Endothelial cell of umbilical vein (primary cell): ENCODE measurements around the gene CNOT6. TPM values are rescaled to one million over a fixed set of nuclear protein-coding genes. Genes with fewer than 3 reads are reported as not detected.

Experiments used
- BruUV-seq: library from RNA; stranded (reverse); fragments of 400-500 nt; replicated peaks from 2 replicates; lab custom pipeline; 2021; lab: Mats Ljungman, UMichigan
- CTCF ChIA-PET: fragments of 300-600, 350-600 bp; sonication (Branson Sonifier 250); formaldehyde crosslinking; loops from one replicate; lab custom pipeline; 2021; ENCODE audit warnings: antibody characterized with exemption, inconsistent platforms; lab: Charles Lee
- POLR2A ChIA-PET: fragments of 300-600, 350-600 bp; sonication (Branson Sonifier 250); formaldehyde crosslinking; loops from one replicate; lab custom pipeline; 2021; ENCODE audit warnings: antibody characterized with exemption, inconsistent platforms; lab: Charles Lee
- DNase-seq: peaks from one replicate; pipeline ENCODE4 v3.0.0-alpha.2; 2011; ENCODE audit warnings: low read depth, low spot score
- FAIRE-seq: peaks from 2 replicates; lab custom pipeline; 2011; peaks lifted over from hg19 to GRCh38; lab: Jason Lieb, UNC
- H2AFZ ChIP-seq: 2 replicates; pipeline ENCODE4 v1.6.0; 2012; ENCODE audit warnings: low read depth, low read length, control low read depth, inconsistent platforms
- H3K27ac ChIP-seq: 2 replicates; pipeline ENCODE4 v1.5.1; 2011; ENCODE audit warnings: low read depth, mild to moderate bottlenecking, control low read depth, low read length, moderate library complexity; ENCODE audit not compliant: insufficient read depth
- H3K27me3 ChIP-seq, 2 experiments: 2 replicates each; pipeline versions ENCODE4 v1.6.0 to v1.6.1; 2011; ENCODE audit warnings: low read length in 2 of 2, mixed read lengths in 1 of 2; ENCODE audit not compliant: control insufficient read depth in 2 of 2, insufficient read depth in 2 of 2
- H3K36me3 ChIP-seq, 2 experiments: 2 replicates in 1 of 2; 3 replicates in 1 of 2; pipeline ENCODE4 v1.5.1; 2011; ENCODE audit warnings: low read length in 2 of 2, mild to moderate bottlenecking in 1 of 2, moderate library complexity in 1 of 2; ENCODE audit not compliant: control insufficient read depth in 2 of 2, insufficient read depth in 2 of 2; ENCODE audit errors: extremely low read depth in 1 of 2
- H3K4me1 ChIP-seq: 3 replicates; pipeline ENCODE4 v1.5.1; 2011; ENCODE audit warnings: mild to moderate bottlenecking, low read length; ENCODE audit not compliant: control insufficient read depth, insufficient read depth; ENCODE audit errors: extremely low read depth
- H3K4me2 ChIP-seq: 2 replicates; pipeline ENCODE4 v1.6.1; 2011; ENCODE audit warnings: low read length, control low read depth, mixed read lengths; ENCODE audit not compliant: insufficient read depth
- H3K4me3 ChIP-seq, 3 experiments: fragments of 200-600 bp in 1 of 3; sonication (generic), shearing (Covaris generic) in 1 of 3; replicated peaks in 1 of 3; 2 replicates each; pipeline ENCODE4 v1.5.1; 2011 to 2016; ENCODE audit warnings: control low read depth in 3 of 3, low read length in 3 of 3, mild to moderate bottlenecking in 2 of 3, inconsistent platforms in 1 of 3, low read depth in 1 of 3, moderate library complexity in 1 of 3; ENCODE audit not compliant: insufficient read depth in 1 of 3
- H3K79me2 ChIP-seq: 2 replicates; pipeline ENCODE4 v1.6.0; 2012; ENCODE audit warnings: low read length, inconsistent platforms; ENCODE audit not compliant: control insufficient read depth, insufficient read depth
- H3K9ac ChIP-seq: replicated peaks from 2 replicates; pipeline ENCODE3; 2011; ENCODE audit warnings: low read length, control low read depth; ENCODE audit not compliant: insufficient read depth; ENCODE audit errors: extremely low read depth
- H3K9me1 ChIP-seq: replicated peaks from 3 replicates; pipeline ENCODE4 v1.6.0; 2011; ENCODE audit warnings: mild to moderate bottlenecking, low read length; ENCODE audit not compliant: control insufficient read depth, insufficient read depth; ENCODE audit errors: extremely low read depth
- H3K9me3 ChIP-seq: replicated peaks from 2 replicates; pipeline ENCODE4 v1.5.1; 2012; ENCODE audit warnings: low read length, inconsistent platforms; ENCODE audit not compliant: control insufficient read depth, insufficient read depth
- H4K20me1 ChIP-seq: replicated peaks from 2 replicates; pipeline ENCODE3; 2011; ENCODE audit warnings: mild to moderate bottlenecking, low read length; ENCODE audit not compliant: control insufficient read depth, insufficient read depth; ENCODE audit errors: extremely low read depth
- CTCF ChIP-seq, 2 donors: IDR thresholded peaks; 1 replicate in 1 of 2; 2 replicates in 1 of 2; pipeline ENCODE4 v1.5.1; 2011; ENCODE audit warnings: low read length in 2 of 2, mild to moderate bottlenecking in 2 of 2, moderate library complexity in 2 of 2, control low read depth in 1 of 2, inconsistent platforms in 1 of 2, low read depth in 1 of 2; ENCODE audit not compliant: insufficient read depth in 1 of 2; ENCODE audit errors: extremely low read depth in 1 of 2
- EZH2 ChIP-seq: IDR thresholded peaks from 2 replicates; pipeline ENCODE4 v1.6.1; 2012; ENCODE audit warnings: borderline replicate concordance, low read depth, mild to moderate bottlenecking, moderate library complexity, low read length, inconsistent platforms; ENCODE audit not compliant: severe bottlenecking
- FOS ChIP-seq: IDR thresholded peaks from 2 replicates; pipeline ENCODE4 v1.6.1; 2011; ENCODE audit warnings: mild to moderate bottlenecking, low read length, moderate library complexity, borderline replicate concordance; ENCODE audit not compliant: insufficient read depth
- GATA2 ChIP-seq: IDR thresholded peaks from 2 replicates; pipeline ENCODE4 v1.7.0; 2011; ENCODE audit warnings: low read depth, mild to moderate bottlenecking, moderate library complexity, mixed read lengths, low read length; ENCODE audit not compliant: insufficient read length, insufficient read depth
- JUN ChIP-seq: IDR thresholded peaks from 2 replicates; pipeline ENCODE4 v1.6.1; 2011; ENCODE audit warnings: borderline replicate concordance, low read depth; ENCODE audit not compliant: insufficient read length, insufficient read depth
- MYC ChIP-seq: IDR thresholded peaks from one replicate; pipeline ENCODE4 v1.6.1; 2011; ENCODE audit warnings: mild to moderate bottlenecking, low read depth, low read length
- POLR2A ChIP-seq: IDR thresholded peaks from 2 replicates; pipeline ENCODE4 v1.6.1; 2012; ENCODE audit warnings: low read depth, mild to moderate bottlenecking, control low read depth, low read length
- POLR2AphosphoS5 ChIP-seq: IDR thresholded peaks from 2 replicates; pipeline ENCODE4 v1.6.1; 2012; ENCODE audit warnings: low read depth, mild to moderate bottlenecking, control low read depth, low read length, moderate library complexity; ENCODE audit not compliant: insufficient read depth
- dilution Hi-C: fragments of 300-500 bp; cut with MboI; formaldehyde crosslinking; loops from one replicate; pipeline ENCODE4 v1.15.0; 2019; ENCODE audit warnings: low sequenced_read_pairs; ENCODE audit not compliant: extremely low pct_ligation_motif_present
- intact Hi-C: fragments of 100-400 bp; cut with micrococcal nuclease; formaldehyde crosslinking; loops from one replicate; pipeline ENCODE4 v1.10.0; 2022
- polyA plus RNA-seq, 4 experiments: library from polyadenylated mRNA; depleted of rRNA in 3 of 4; stranded (reverse) in 3 of 4; unstranded in 1 of 4; fragments of >200 nt; gene quantifications; 2 replicates each; pipeline versions ENCODE4 v1.2.1 to v1.2.3, GENCODE V29; 2011 to 2012; ENCODE audit warnings: missing spikeins in 1 of 4
- total RNA-seq: library from RNA; stranded (reverse); gene quantifications from 2 replicates; pipeline ENCODE4 v1.2.3, GENCODE V29; 2021
- TF ChIP-seq, protein P1 (sequence below): IDR thresholded peaks from 2 replicates; pipeline ENCODE4 v1.6.1; 2011; ENCODE audit not compliant: insufficient read depth, insufficient read length

The CNOT6 gene
- total and polyA plus RNA-seq, 2 donors (not counting 3 experiments of a cell fraction or from before 2014, with no cell fraction given): 9.2 to 33.8 TPM

- DNase-seq (no peak), FAIRE-seq (no peak)
- H4K20me1 ChIP-seq: no peaks in the 10 kb centered on the region
- no TSS peak for BruUV-seq
- POLR2A ChIA-PET: no interaction called here
- no peak overlapping the region for H2AFZ ChIP-seq
- no peaks in the 10 kb centered on the region for H3K79me2 ChIP-seq
- no peaks in the 10 kb centered on the region for H3K36me3 ChIP-seq
- no peak overlapping the region for H3K4me3 ChIP-seq
- H3K4me1 ChIP-seq: no peaks in the 10 kb centered on the region
- dilution Hi-C loops (no loop called here), intact Hi-C loops (no loop called here)
- H3K4me2 ChIP-seq: no peak overlapping the region
- no peaks in the 10 kb centered on the region for H3K27me3 ChIP-seq
- TF ChIP-seq JUN (no peak), FOS (no peak), POLR2AphosphoS5 (no peak), CTCF (IDR thresholded peaks at IDR 0.05; ENCODE audit: extremely low read depth in 1 of 2, insufficient read depth in 1 of 2, low read depth in 1 of 2, low read length in 2 of 2) (no peak), GATA2 (no peak), EZH2 (no peak), MYC (no peak), POLR2A (no peak)
- TF ChIP-seq, protein P1, sequence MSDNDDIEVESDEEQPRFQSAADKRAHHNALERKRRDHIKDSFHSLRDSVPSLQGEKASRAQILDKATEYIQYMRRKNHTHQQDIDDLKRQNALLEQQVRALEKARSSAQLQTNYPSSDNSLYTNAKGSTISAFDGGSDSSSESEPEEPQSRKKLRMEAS: no peak
- CTCF ChIA-PET: no interaction called here
- no peaks in the 10 kb centered on the region for H3K9me1 ChIP-seq
- no peak overlapping the region for H3K9ac ChIP-seq
- no peaks in the 10 kb centered on the region for H3K9me3 ChIP-seq
- H3K27ac ChIP-seq: no peak overlapping the region
Observed at GRCh38 chr5:180467028-180467975, 26.9 kb upstream of the CNOT6 start.
